Keratinocyte (primary cell): ENCODE measurements around the gene MAP3K2.

Experiments
- EZH2 ChIP-seq: IDR thresholded peaks from one replicate; pipeline ENCODE4 v1.6.1; 2012; ENCODE audit warnings: inconsistent platforms, mild to moderate bottlenecking, low read length, moderate library complexity
- TF ChIP-seq, protein P1 (sequence below), 3 experiments: IDR thresholded peaks in 1 of 3; conservative IDR thresholded peaks in 1 of 3; optimal IDR thresholded peaks in 1 of 3; 2 replicates in 2 of 3; 3 replicates in 1 of 3; pipeline versions ENCODE3 to v1.5.1; 2011; ENCODE audit warnings: low read length in 3 of 3, mild to moderate bottlenecking in 3 of 3, moderate library complexity in 2 of 3, control low read depth in 1 of 3, inconsistent platforms in 1 of 3; ENCODE audit not compliant: insufficient read depth in 2 of 3; ENCODE audit errors: extremely low read depth in 1 of 3

DNA sequence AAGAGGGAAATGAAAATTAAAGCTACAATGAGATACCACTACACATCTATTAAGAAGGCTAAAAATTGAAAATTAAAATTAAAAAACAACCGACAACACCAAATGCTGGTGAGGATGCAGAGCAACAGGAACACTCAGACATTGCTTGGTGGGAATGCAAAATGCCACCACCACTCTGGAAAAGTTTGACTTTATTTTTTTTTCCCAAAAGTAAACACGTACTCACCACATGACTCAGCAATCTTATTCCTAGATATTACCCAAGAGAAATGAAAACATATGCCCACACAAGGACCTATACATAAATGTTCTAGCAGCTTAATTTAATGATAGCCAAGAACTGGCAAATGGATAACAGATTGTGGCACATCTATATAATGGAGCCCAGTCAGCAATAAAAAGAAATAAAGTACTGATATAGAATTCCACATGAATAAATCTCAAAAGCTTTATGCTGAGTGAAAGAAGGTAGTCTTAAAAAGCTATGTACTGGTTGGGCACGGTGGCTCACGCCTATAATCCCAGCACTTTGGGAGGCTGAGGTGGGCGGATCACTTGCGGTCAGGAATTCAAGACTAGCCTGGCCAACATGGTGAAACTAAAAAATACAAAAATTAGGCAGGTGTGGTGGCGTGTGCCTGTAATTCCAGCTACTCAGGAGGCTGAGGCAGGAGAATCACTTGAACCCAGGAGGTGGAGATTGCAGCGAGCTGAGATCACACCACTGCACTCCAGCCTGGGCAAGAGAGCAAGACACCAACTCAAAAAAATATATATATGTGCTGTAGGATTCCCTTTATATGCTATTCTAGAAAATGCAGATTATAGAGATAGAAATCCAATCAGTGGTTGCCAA, 26.2 kb upstream of the MAP3K2 start:
- TF ChIP-seq, protein P1, sequence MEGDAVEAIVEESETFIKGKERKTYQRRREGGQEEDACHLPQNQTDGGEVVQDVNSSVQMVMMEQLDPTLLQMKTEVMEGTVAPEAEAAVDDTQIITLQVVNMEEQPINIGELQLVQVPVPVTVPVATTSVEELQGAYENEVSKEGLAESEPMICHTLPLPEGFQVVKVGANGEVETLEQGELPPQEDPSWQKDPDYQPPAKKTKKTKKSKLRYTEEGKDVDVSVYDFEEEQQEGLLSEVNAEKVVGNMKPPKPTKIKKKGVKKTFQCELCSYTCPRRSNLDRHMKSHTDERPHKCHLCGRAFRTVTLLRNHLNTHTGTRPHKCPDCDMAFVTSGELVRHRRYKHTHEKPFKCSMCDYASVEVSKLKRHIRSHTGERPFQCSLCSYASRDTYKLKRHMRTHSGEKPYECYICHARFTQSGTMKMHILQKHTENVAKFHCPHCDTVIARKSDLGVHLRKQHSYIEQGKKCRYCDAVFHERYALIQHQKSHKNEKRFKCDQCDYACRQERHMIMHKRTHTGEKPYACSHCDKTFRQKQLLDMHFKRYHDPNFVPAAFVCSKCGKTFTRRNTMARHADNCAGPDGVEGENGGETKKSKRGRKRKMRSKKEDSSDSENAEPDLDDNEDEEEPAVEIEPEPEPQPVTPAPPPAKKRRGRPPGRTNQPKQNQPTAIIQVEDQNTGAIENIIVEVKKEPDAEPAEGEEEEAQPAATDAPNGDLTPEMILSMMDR (optimal IDR thresholded peaks at IDR 0.05 in 1 of 3, IDR thresholded peaks at IDR 0.05 in 1 of 3, conservative IDR thresholded peaks at IDR 0.05 in 1 of 3; ENCODE audit: extremely low read depth in 1 of 3, insufficient read depth in 2 of 3, low read length in 3 of 3) = no peak
- TF ChIP-seq EZH2 = no peak
